Nephron (organoid): ENCODE measurements around the gene SMOC1.

Experiments
- H3K27ac Mint-ChIP-seq, 3 experiments: 2 replicates each; pipeline ENCODE4 v1.8.0; 2020; ENCODE audit warnings: mixed read lengths in 3 of 3, mild to moderate bottlenecking in 2 of 3, moderate library complexity in 1 of 3
- H3K27me3 Mint-ChIP-seq: 2 replicates; pipeline ENCODE4 v1.8.0; 2021; ENCODE audit warnings: low read depth, mild to moderate bottlenecking, moderate library complexity, mixed read lengths
- H3K36me3 Mint-ChIP-seq: 2 replicates; pipeline ENCODE4 v1.8.0; 2020; ENCODE audit warnings: low read depth, mixed read lengths
- H3K4me1 Mint-ChIP-seq: 2 replicates; pipeline ENCODE4 v1.8.0; 2020; ENCODE audit warnings: mixed read lengths
- H3K4me3 Mint-ChIP-seq, 3 experiments: 2 replicates each; pipeline ENCODE4 v1.8.0; 2020; ENCODE audit warnings: mild to moderate bottlenecking in 3 of 3, mixed read lengths in 3 of 3, moderate library complexity in 2 of 3
- H3K9me3 Mint-ChIP-seq: 2 replicates; pipeline ENCODE4 v1.8.0; 2020; ENCODE audit warnings: mixed read lengths
- CTCF ChIP-seq, 3 experiments: fragments of 200-600 bp; sonication (generic); IDR thresholded peaks; one replicate each; pipeline ENCODE4 v1.5.0; 2021; ENCODE audit warnings: antibody characterized with exemption in 3 of 3; ENCODE audit not compliant: unreplicated experiment in 3 of 3

SMOC1 gene

DNA sequence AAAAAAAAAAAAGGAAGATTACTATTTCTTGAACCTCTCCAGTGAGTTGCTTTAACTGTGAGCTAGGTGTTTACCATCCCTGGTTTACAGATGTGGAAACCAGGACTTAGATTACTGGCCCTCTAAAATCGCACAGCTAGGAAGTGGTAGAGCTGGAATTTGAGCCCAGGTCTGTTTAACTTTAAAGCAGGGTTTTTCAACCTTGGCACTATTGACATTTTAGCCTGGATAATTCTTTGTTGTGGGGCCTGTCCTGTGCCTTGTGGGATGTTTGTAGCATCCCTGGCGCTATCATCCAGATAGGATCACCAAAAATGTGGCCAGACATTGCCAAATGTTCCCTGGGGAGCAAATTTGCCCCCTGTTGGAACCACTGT, 28.5 kb upstream of the SMOC1 start:
- H3K4me3 Mint-ChIP-seq: no peak overlapping the region
- no peaks in the 10 kb centered on the region for H3K9me3 Mint-ChIP-seq
- TF ChIP-seq CTCF (IDR thresholded peaks at IDR 0.05; ENCODE audit: unreplicated experiment in 3 of 3): no peak
- H3K27ac Mint-ChIP-seq: no peak overlapping the region
- H3K36me3 Mint-ChIP-seq: no peaks in the 10 kb centered on the region
- H3K4me1 Mint-ChIP-seq: peaks cover 37% of the 10 kb centered on the region
- H3K27me3 Mint-ChIP-seq: peaks cover 3% of the 10 kb centered on the region

DNA sequence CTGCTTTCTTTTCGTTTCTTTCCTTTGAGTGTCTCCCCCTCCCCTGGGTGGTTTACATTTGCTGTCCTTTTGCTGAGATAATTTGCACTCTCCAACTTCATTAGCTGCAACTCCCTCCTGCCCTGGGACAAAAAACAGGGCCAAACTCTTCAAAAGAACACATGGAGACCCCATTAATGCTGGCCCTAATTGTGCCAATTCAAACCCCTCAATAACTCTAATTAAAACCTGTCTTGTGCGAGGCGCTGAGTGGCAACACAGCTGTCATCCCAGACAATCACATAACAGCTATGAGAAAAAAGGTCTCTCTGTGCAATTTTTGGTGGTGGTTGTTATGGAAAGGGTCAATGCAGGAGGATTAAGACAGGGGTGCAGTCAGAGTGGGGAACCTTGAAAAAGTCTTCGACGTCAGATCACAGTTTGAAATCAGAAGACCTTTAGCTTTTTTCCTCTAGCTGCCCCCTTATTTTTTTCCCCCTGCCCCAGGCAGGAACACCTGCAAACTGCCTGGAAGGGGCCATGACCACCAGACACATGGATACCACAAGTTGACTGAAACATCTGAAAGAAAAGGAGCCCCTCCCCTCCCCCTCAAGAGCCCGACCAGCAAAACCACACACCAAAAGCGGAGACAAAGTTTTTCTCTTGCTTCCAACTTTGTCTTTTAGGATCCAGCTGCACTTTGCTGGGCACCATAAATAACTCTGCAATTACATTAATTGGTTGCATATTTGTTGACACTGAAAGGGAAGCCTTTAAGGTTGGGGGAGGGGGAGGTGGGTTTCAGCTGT, 26.5 kb upstream of the SMOC1 start:
- no peak overlapping the region for H3K27ac Mint-ChIP-seq
- H3K36me3 Mint-ChIP-seq: no peaks in the 10 kb centered on the region
- H3K9me3 Mint-ChIP-seq: no peaks in the 10 kb centered on the region
- H3K27me3 Mint-ChIP-seq: peaks cover 8% of the 10 kb centered on the region
- TF ChIP-seq CTCF (IDR thresholded peaks at IDR 0.05; ENCODE audit: unreplicated experiment in 3 of 3): no peak
- H3K4me1 Mint-ChIP-seq: peaks cover 37% of the 10 kb centered on the region
- H3K4me3 Mint-ChIP-seq: no peak overlapping the region

- H3K36me3 Mint-ChIP-seq: no peaks in the 10 kb centered on the region
- H3K27ac Mint-ChIP-seq: no peak overlapping the region
- no peaks in the 10 kb centered on the region for H3K9me3 Mint-ChIP-seq
- peaks cover 30% of the 10 kb centered on the region for H3K4me1 Mint-ChIP-seq
- H3K27me3 Mint-ChIP-seq: peaks cover 14% of the 10 kb centered on the region
- no peak overlapping the region for H3K4me3 Mint-ChIP-seq
- TF ChIP-seq CTCF (IDR thresholded peaks at IDR 0.05; ENCODE audit: unreplicated experiment in 3 of 3): no peak
Observed at GRCh38 chr14:69853774-69854173, 25.4 kb upstream of the SMOC1 start.

DNA sequence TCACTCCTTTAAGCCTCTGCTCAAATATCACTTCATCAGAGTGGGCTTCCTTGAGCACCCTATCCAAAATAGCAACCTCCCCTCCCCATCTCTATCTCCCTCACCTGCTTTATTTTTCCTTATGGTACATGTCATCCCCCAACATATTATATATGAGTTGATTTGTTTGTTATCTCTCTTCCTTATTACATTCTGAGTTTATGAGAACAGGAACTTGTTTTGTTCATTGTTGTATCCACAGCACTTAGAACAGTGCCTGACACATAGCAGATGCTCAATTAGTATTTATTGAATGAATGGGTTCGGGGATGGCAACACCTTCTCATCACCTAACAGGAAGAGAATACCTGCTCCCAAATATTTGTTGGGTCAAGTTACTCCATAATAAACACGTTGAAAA, 24.6 kb upstream of the SMOC1 start:
- no peak overlapping the region for H3K4me3 Mint-ChIP-seq
- no peak for TF ChIP-seq CTCF (IDR thresholded peaks at IDR 0.05; ENCODE audit: unreplicated experiment in 3 of 3)
- H3K4me1 Mint-ChIP-seq: peaks cover 22% of the 10 kb centered on the region
- H3K36me3 Mint-ChIP-seq: no peaks in the 10 kb centered on the region
- peaks cover 15% of the 10 kb centered on the region for H3K27me3 Mint-ChIP-seq
- no peaks in the 10 kb centered on the region for H3K9me3 Mint-ChIP-seq
- H3K27ac Mint-ChIP-seq: no peak overlapping the region

- Mint-ChIP-seq H3K27ac (no peak overlapping the region), H3K4me1 (peaks cover 20% of the 10 kb centered on the region), H3K27me3 (peaks cover 21% of the 10 kb centered on the region), H3K4me3 (no peak overlapping the region), H3K36me3 (no peaks in the 10 kb centered on the region), H3K9me3 (no peaks in the 10 kb centered on the region)
- TF ChIP-seq CTCF (IDR thresholded peaks at IDR 0.05; ENCODE audit: unreplicated experiment in 3 of 3): no peak
Observed at GRCh38 chr14:69855180-69855832, 23.9 kb upstream of the SMOC1 start.

GRCh38 chr14:69858801-69859200, 20.4 kb upstream of the SMOC1 start:
- Mint-ChIP-seq H3K27ac (no peak overlapping the region), H3K27me3 (peaks cover 27% of the 10 kb centered on the region), H3K4me3 (no peak overlapping the region), H3K9me3 (peaks cover 2% of the 10 kb centered on the region), H3K36me3 (no peaks in the 10 kb centered on the region), H3K4me1 (peaks cover 12% of the 10 kb centered on the region)
- TF ChIP-seq CTCF (IDR thresholded peaks at IDR 0.05; ENCODE audit: unreplicated experiment in 3 of 3): no peak
